Subcutaneous adipose tissue (tissue), 4 donors: ENCODE results near the gene CDC42BPA. TPM values are rescaled to one million over a fixed set of nuclear protein-coding genes. Genes with fewer than 3 reads are reported as not detected.

Experiments used
- total RNA-seq, 4 donors: library from RNA; depleted of rRNA; stranded (reverse); fragments of >200 nt; gene quantifications; one replicate each; pipeline ENCODE4 v1.1.0, GENCODE V29; 2016
- TF ChIP-seq, protein P1 (sequence below): fragments of 450-650 bp; IDR thresholded peaks from one replicate; pipeline ENCODE4 v1.5.1; 2016; ENCODE audit warnings: low read depth, mild to moderate bottlenecking, control low read depth, antibody characterized with exemption, moderate library complexity

CDC42BPA gene
- total RNA-seq, 4 donors from 2014 or later, result 43.2 to 68.2 (median 55.3) TPM

- TF ChIP-seq, protein P1, sequence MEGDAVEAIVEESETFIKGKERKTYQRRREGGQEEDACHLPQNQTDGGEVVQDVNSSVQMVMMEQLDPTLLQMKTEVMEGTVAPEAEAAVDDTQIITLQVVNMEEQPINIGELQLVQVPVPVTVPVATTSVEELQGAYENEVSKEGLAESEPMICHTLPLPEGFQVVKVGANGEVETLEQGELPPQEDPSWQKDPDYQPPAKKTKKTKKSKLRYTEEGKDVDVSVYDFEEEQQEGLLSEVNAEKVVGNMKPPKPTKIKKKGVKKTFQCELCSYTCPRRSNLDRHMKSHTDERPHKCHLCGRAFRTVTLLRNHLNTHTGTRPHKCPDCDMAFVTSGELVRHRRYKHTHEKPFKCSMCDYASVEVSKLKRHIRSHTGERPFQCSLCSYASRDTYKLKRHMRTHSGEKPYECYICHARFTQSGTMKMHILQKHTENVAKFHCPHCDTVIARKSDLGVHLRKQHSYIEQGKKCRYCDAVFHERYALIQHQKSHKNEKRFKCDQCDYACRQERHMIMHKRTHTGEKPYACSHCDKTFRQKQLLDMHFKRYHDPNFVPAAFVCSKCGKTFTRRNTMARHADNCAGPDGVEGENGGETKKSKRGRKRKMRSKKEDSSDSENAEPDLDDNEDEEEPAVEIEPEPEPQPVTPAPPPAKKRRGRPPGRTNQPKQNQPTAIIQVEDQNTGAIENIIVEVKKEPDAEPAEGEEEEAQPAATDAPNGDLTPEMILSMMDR, result no peak
Measured at GRCh38 chr1:227037121-227037520, 281.2 kb downstream of the CDC42BPA start.

DNA sequence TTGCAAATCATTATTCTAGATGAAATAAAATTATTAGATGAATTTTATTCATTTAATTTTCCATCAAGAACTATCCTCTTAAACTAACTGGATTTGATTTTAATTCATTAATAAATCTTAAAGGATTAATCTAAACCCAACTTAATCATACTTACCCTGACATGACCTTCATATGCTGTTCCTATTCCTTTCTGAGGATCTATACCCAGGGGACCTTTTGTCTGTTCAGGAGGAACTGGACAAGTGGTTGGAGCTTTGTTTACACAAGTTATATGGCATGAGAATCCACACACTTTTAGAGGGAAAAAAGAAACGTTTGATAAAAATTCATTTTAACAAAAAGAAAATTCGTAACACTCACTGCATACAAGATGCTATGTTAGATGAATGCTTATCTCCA, 283.0 kb downstream of the CDC42BPA start:
- TF ChIP-seq, protein P1, result no peak

GRCh38 chr1:227033880-227034279, 284.4 kb downstream of the CDC42BPA start:
- TF ChIP-seq, protein P1, result no peak

GRCh38 chr1:227032396-227032795, 285.9 kb downstream of the CDC42BPA start:
- TF ChIP-seq, protein P1, result no peak

- TF ChIP-seq, protein P1, result no peak
Measured at GRCh38 chr1:227016990-227017389, 301.3 kb downstream of the CDC42BPA start.

- TF ChIP-seq, protein P1, result no peak
Measured at GRCh38 chr1:227010645-227011044, 307.6 kb downstream of the CDC42BPA start.

DNA sequence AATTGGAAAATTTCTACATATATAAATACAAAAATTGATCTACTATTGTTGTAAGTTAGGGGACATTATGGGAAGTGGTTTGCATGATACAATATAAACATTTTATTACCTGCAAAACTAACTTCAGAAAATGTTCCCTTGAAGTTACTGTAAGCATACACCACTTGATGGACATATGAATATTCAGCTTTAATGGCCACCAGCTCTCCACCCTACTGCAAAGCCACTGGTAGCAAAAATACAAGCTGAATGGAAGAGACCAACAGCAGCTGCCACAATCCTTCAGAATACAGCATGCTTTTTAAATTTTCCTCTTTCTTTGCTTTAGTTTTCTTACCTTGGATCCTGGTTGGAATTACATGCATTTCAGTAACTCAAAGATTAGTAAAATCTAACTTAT, 308.4 kb downstream of the CDC42BPA start:
- TF ChIP-seq, protein P1, result no peak
